Ovary (tissue), 3 donors: ENCODE data around the gene BIRC6.

Experiments
- POLR2A ChIP-seq: fragments of 450-650 bp; IDR thresholded peaks from one replicate; pipeline ENCODE4 v1.6.1; 2017; ENCODE audit warnings: antibody characterized with exemption, mild to moderate bottlenecking, moderate library complexity
- TF ChIP-seq, protein P1 (sequence below), 3 donors: fragments of 450-650 bp in 2 of 3; fragments of 200-600 bp in 1 of 3; IDR thresholded peaks; one replicate each; pipeline versions ENCODE4 v1.5.1 to v1.8.0; 2016 to 2022; ENCODE audit warnings: antibody characterized with exemption in 3 of 3, mild to moderate bottlenecking in 1 of 3
- donor health status: DM: no; HTN: no; CAD: no.

- TF ChIP-seq, protein P1, sequence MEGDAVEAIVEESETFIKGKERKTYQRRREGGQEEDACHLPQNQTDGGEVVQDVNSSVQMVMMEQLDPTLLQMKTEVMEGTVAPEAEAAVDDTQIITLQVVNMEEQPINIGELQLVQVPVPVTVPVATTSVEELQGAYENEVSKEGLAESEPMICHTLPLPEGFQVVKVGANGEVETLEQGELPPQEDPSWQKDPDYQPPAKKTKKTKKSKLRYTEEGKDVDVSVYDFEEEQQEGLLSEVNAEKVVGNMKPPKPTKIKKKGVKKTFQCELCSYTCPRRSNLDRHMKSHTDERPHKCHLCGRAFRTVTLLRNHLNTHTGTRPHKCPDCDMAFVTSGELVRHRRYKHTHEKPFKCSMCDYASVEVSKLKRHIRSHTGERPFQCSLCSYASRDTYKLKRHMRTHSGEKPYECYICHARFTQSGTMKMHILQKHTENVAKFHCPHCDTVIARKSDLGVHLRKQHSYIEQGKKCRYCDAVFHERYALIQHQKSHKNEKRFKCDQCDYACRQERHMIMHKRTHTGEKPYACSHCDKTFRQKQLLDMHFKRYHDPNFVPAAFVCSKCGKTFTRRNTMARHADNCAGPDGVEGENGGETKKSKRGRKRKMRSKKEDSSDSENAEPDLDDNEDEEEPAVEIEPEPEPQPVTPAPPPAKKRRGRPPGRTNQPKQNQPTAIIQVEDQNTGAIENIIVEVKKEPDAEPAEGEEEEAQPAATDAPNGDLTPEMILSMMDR (IDR thresholded peaks at IDR 0.05) = no peak
- no peak for TF ChIP-seq POLR2A
Observed at GRCh38 chr2:32366595-32366994, 9.8 kb downstream of the BIRC6 start.
